T-helper 1 cell treated with Interleukin-12 subunit alpha and Interleukin-12 subunit beta and Interleukin-4 antibody, amounts not matched to agents 30 μg/mL and 1 μg/mL, for 36 hours (primary cell): ENCODE data around the gene ZNF407.

Source experiments
- H3K27ac Mint-ChIP-seq: one replicate; pipeline ENCODE4 v1.8.0; 2021; ENCODE audit warnings: mild to moderate bottlenecking, mixed read lengths
- H3K27me3 Mint-ChIP-seq: one replicate; pipeline ENCODE4 v1.8.0; 2021; ENCODE audit warnings: low read depth, mixed read lengths
- H3K36me3 Mint-ChIP-seq: one replicate; pipeline ENCODE4 v1.8.0; 2021; ENCODE audit warnings: low read depth, mixed read lengths
- H3K4me1 Mint-ChIP-seq: one replicate; pipeline ENCODE4 v1.8.0; 2021; ENCODE audit warnings: low read depth, mixed read lengths
- H3K4me3 Mint-ChIP-seq: one replicate; pipeline ENCODE4 v1.8.0; 2021; ENCODE audit warnings: mild to moderate bottlenecking, moderate library complexity, mixed read lengths
- H3K9me3 Mint-ChIP-seq: one replicate; pipeline ENCODE4 v1.8.0; 2021; ENCODE audit warnings: mixed read lengths

The ZNF407 gene

GRCh38 chr18:75110846-75111415 lies 513.3 kb downstream of the ZNF407 start:
- Mint-ChIP-seq H3K36me3 (no peaks in the 10 kb centered on the region), H3K27ac (no peak overlapping the region), H3K4me3 (no peak overlapping the region), H3K27me3 (no peaks in the 10 kb centered on the region), H3K9me3 (no peaks in the 10 kb centered on the region), H3K4me1 (no peaks in the 10 kb centered on the region)

GRCh38 chr18:75111760-75112159 lies 514.1 kb downstream of the ZNF407 start:
- no peaks in the 10 kb centered on the region for H3K36me3 Mint-ChIP-seq
- no peak overlapping the region for H3K27ac Mint-ChIP-seq
- no peaks in the 10 kb centered on the region for H3K27me3 Mint-ChIP-seq
- H3K4me3 Mint-ChIP-seq: no peak overlapping the region
- H3K9me3 Mint-ChIP-seq: no peaks in the 10 kb centered on the region
- H3K4me1 Mint-ChIP-seq: no peaks in the 10 kb centered on the region

GRCh38 chr18:75112186-75113096 lies 514.8 kb downstream of the ZNF407 start:
- H3K27ac Mint-ChIP-seq: no peak overlapping the region
- no peaks in the 10 kb centered on the region for H3K27me3 Mint-ChIP-seq
- no peaks in the 10 kb centered on the region for H3K9me3 Mint-ChIP-seq
- H3K36me3 Mint-ChIP-seq: no peaks in the 10 kb centered on the region
- H3K4me3 Mint-ChIP-seq: no peak overlapping the region
- no peaks in the 10 kb centered on the region for H3K4me1 Mint-ChIP-seq

- Mint-ChIP-seq H3K4me3 (no peak overlapping the region), H3K27ac (no peak overlapping the region), H3K36me3 (no peaks in the 10 kb centered on the region), H3K4me1 (no peaks in the 10 kb centered on the region), H3K9me3 (no peaks in the 10 kb centered on the region), H3K27me3 (no peaks in the 10 kb centered on the region)
Measured at GRCh38 chr18:75113455-75113854, 515.8 kb downstream of the ZNF407 start.

- no peak overlapping the region for H3K4me3 Mint-ChIP-seq
- no peaks in the 10 kb centered on the region for H3K9me3 Mint-ChIP-seq
- H3K36me3 Mint-ChIP-seq: no peaks in the 10 kb centered on the region
- H3K27me3 Mint-ChIP-seq: no peaks in the 10 kb centered on the region
- H3K27ac Mint-ChIP-seq: no peak overlapping the region
- H3K4me1 Mint-ChIP-seq: no peaks in the 10 kb centered on the region
Measured at GRCh38 chr18:75114231-75114764, 516.6 kb downstream of the ZNF407 start.
